Stimulated activated CD4-positive, alpha-beta T cell treated with anti-CD3 and anti-CD28 coated beads, Interleukin-15, amount 100 ng/mL, for 24 hours (primary cell): ENCODE data around the gene ATP6V0E2.

Experiments used
- DNase-seq: peaks from one replicate; pipeline ENCODE4 v3.0.0-alpha.2; 2020

ATP6V0E2 gene

GRCh38 chr7:149864751-149865150, 9.0 kb upstream of the ATP6V0E2 start:
- no peak for DNase-seq

GRCh38 chr7:149865437-149865836, 8.3 kb upstream of the ATP6V0E2 start:
- peak; percentile 71 for DNase-seq

DNA sequence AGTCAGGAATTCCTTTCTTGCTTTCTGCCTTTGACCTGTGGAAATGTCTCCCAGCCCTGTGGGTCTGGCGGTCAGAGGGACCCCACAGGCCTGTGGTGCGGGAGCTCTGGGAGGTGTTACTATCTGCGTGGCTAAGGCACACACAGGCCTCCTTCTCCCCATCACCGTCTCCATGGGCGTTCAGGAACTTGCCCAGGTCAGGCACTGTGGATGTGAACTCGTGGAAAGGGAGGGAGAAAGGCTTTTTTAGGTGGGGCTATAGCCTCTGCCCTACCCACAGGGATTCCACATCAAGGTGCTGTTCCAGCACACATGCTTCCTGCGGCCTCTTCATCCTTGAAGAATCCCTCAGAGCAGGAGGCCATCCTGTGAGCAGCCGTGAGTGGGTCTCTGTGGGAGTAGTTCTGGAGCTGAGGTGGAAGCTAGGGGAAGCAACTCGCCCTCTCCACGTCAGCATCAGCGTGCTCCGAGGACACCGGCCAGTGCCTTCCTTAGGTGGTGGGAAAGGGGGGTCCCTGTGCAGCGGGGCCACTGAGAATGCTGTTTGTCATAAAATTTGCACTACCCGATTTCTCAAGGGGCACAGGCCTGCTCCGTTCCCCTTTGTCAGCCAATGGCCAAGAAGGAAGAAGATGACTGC, 7.5 kb upstream of the ATP6V0E2 start:
- DNase-seq = no peak

GRCh38 chr7:149866779-149867447, 6.9 kb upstream of the ATP6V0E2 start:
- DNase-seq = no peak

GRCh38 chr7:149867762-149868622, 5.8 kb upstream of the ATP6V0E2 start:
- no peak for DNase-seq

DNA sequence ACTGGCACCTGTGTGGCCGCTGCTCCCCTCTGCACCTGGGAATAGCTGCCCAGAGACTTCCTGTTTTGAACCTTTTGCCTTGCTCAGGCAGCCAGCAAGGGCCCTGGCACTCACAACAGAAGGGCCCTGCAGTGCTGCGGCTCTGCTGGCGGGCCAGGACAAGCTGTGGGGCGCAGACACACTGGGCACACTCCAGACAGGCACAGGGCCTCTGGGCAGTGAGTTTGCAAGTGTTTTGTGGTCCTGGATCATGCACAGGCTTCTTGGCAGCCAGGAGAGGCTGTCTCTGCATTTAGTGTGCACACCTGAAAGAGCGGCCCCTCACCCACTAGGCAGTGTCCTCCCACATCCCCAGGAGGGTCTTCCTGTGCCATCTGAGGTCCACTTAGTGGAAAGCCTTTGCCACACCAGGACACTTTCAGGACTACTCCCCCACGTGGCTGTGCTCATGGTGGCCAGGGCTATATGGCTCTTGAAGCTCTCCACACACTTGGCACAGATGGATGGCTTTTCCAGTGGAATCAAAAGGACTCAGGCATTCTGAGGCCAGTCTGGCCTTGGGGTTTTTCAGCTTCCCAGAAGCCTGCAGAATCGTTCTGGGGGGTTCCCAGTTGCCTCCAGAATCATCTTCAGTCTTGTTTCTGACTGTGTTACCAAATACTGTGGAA, 5.0 kb upstream of the ATP6V0E2 start:
- no peak for DNase-seq

DNA sequence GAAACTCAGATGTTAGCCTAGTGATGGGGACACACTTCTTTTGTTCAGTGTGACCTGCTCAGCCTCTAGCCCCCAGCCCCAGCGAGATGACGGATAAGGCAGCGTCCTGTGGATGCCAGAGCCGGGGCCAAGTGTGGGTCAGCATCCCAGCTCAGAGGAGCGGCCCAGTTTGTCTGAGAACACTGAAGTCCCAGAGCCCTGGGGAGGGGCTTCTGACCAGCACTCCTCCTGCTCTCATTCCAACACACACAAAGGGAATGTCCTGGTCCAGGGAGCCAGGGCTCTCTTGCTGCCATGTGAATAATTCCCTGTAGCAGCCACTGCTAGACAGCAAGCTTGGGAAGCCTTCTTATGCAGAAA, 4.5 kb upstream of the ATP6V0E2 start:
- DNase-seq = no peak

- DNase-seq = peak; percentile 45
Measured at GRCh38 chr7:149869867-149870266, 3.9 kb upstream of the ATP6V0E2 start.

- no peak for DNase-seq
Measured at GRCh38 chr7:149870274-149870673, 3.5 kb upstream of the ATP6V0E2 start.

- peak; percentile 51 for DNase-seq
Measured at GRCh38 chr7:149870701-149871483, 2.9 kb upstream of the ATP6V0E2 start.

DNA sequence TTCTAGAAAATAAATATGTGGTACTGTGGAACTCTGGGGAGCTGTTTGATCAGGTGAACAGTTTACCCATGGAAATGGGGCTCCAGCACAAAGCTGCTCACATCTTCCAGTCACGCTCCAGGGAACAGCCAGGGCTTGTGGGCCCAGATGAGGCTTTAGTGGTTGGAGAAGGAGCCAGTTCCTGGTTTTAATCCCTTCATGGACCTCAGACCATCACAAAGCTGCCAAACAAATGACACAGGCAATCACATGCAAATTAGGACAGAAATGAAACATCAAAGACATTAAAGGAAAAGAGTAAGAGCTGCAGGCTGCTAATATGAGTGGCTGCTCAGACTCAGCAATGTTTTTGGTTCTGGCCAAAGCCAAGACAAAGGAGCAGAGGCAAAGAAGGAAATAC, 2.2 kb upstream of the ATP6V0E2 start:
- DNase-seq = no peak

DNA sequence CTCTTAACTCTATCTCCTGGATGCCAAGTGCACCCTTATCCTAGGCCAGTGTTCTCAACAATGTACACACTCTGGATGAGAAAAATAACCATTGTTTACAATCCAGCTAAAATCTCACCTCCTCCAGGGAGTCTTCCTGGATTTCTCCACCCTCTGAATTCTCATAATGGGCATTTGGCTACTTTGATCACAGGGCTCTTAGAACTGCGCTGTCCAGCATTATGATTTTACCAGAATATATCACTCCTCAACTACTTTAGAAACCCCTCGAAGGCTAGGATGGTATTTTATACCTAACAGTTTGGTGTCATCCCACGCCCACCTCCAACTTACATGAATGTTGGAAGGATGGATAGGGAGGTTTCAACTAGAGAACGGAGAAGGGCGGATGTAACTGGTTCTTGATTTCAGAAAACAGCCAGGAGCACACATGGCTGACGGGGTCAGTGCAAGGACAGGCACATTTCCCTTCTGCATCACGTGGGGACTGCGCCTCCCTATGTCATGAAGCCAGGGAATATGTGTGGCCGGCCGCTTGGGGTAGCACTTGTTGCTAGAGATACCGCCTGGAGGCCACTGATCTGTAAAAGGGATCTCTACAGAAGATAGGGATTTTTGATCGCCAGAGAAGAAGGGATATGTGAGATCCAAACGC, 1.2 kb upstream of the ATP6V0E2 start:
- peak; percentile 67 for DNase-seq

GRCh38 chr7:149873970-149874643, 338 bp downstream of the ATP6V0E2 start:
- no peak for DNase-seq

GRCh38 chr7:149874644-149875028, 867 bp downstream of the ATP6V0E2 start:
- DNase-seq = no peak

- no peak for DNase-seq
Measured at GRCh38 chr7:149875396-149875795, 1.6 kb downstream of the ATP6V0E2 start.

DNA sequence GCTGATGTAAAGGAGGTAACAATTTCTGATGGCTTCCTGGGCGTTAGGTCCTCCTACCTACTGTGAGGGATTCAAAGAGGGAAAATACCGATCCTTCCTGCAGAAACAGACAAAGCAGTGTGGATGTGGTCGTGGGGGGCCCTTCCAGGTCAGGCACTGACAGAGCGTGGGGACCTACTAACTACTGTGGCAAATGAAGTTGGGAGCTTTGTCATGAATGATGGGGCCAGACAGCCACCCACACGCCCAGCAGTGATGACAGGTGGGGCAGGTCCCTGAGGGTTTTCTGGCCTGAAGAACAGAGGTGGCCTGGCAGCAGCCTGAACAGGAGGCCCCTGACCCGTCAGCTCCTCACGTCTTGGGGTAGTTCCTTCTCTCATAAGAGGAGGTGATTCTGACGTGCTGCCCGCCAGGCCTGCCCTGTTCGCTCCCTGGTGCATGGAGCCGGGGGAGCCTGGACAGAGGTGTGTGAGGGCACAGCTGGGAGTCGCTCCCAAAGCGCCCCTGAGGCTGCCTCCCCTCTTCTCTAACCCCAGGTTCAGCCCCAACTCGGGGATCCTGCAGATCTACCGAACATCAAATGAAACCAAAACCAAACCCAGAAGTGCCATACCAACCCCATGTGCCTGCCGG, 4.2 kb downstream of the ATP6V0E2 start:
- DNase-seq = no peak

GRCh38 chr7:149878523-149878921, 4.8 kb downstream of the ATP6V0E2 start:
- no peak for DNase-seq

GRCh38 chr7:149879271-149879743, 5.5 kb downstream of the ATP6V0E2 start:
- no peak for DNase-seq

GRCh38 chr7:149879766-149880637, 6.2 kb downstream of the ATP6V0E2 start:
- no peak for DNase-seq
